ENCODE results near the gene HIGD1C.

HIGD1C gene

GRCh38 chr12:51018956-51019355, 66.6 kb downstream of the HIGD1C start:
- TF ChIP-seq CTCF (IDR thresholded peaks at IDR 0.05; ENCODE audit: low read depth, low read length): no peak
- H3K4me3 ChIP-seq (ENCODE audit: low read depth, low read length): no peak overlapping the region

GRCh38 chr12:51019927-51020326, 67.6 kb downstream of the HIGD1C start:
- TF ChIP-seq CTCF (IDR thresholded peaks at IDR 0.05; ENCODE audit: low read depth, low read length): no peak
- H3K4me3 ChIP-seq (ENCODE audit: low read depth, low read length): no peak overlapping the region
